ENCODE data around the gene XPNPEP3. TPM values are rescaled to one million over a fixed set of nuclear protein-coding genes. Genes with fewer than 3 reads are reported as not detected.

The XPNPEP3 gene
- total RNA-seq, 1 donor from 2014 or later = 16.1 TPM

DNA sequence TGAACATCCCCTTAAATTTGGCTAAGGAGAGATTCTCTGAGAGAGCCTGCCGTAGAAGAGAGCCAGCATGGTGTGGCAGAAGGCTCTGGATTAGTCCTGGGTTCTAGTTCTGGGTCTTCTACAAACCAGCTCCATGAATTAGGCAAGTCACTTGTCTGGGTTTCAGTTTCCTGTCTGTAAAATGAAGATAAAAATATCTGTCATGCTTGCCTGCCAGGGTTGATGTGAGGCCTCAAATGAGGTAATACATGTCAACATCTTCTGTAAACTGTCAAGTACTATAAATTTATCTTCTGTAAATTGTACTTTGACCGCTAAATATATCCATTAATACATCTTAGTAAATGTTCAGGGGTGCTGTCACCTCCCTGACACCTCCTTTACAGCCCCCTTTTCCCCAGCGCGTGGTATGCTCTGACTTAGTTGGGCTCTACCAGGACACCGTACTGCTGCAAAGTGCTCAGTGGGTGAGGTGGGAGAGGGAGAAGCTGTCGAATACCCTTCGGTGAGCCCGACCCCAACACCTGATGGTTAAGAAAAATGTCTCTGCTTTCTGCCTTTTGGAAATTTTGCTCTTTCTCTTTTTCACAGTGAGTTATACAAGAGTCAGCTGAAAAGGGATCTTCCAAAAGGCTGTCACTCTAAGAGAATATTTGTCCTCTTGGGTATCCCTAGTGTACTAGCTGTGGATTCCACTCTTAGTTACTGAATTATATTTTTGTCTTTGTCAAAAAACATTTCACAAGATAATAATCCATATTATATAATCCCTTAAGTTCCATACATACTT is 109.2 kb downstream of the XPNPEP3 start:
- Histone ChIP-seq H3K4me3 (ENCODE audit: low read depth, low read length) (no peak overlapping the region), H3K27me3 (ENCODE audit: control insufficient read depth, insufficient read depth, low read length) (no peaks in the 10 kb centered on the region), H3K36me3 (ENCODE audit: control insufficient read depth, insufficient read depth, low read length) (peaks cover 4% of the 10 kb centered on the region)
- DNase-seq (ENCODE audit: low read depth) = no peak
- TF ChIP-seq, protein P1, sequence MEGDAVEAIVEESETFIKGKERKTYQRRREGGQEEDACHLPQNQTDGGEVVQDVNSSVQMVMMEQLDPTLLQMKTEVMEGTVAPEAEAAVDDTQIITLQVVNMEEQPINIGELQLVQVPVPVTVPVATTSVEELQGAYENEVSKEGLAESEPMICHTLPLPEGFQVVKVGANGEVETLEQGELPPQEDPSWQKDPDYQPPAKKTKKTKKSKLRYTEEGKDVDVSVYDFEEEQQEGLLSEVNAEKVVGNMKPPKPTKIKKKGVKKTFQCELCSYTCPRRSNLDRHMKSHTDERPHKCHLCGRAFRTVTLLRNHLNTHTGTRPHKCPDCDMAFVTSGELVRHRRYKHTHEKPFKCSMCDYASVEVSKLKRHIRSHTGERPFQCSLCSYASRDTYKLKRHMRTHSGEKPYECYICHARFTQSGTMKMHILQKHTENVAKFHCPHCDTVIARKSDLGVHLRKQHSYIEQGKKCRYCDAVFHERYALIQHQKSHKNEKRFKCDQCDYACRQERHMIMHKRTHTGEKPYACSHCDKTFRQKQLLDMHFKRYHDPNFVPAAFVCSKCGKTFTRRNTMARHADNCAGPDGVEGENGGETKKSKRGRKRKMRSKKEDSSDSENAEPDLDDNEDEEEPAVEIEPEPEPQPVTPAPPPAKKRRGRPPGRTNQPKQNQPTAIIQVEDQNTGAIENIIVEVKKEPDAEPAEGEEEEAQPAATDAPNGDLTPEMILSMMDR (IDR thresholded peaks at IDR 0.05; ENCODE audit: insufficient read depth, low read length, poor library complexity, severe bottlenecking) = no peak

DNA sequence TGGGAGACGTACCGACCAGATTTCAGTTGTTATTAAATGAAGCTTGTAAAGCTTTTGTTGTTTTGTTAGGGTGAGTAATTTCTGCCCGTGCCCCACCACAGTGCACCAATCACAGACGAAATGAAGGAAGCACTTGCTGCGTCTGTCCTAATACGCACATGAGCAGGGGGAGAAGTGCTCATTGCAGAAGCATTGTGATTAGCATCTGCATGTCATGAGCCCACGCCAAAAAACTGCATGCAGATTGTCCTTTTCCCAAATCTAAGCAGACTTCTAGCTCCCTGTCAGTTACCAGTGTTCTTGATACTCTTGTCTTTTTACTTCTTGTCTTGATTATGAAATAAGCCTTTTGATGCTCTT is 109.8 kb downstream of the XPNPEP3 start:
- H3K27me3 ChIP-seq (ENCODE audit: control insufficient read depth, insufficient read depth, low read length) = no peaks in the 10 kb centered on the region
- TF ChIP-seq, protein P1 (IDR thresholded peaks at IDR 0.05; ENCODE audit: insufficient read depth, low read length, poor library complexity, severe bottlenecking) = no peak
- no peak overlapping the region for H3K4me3 ChIP-seq (ENCODE audit: low read depth, low read length)
- no peak for DNase-seq (ENCODE audit: low read depth)
- H3K36me3 ChIP-seq (ENCODE audit: control insufficient read depth, insufficient read depth, low read length) = peaks cover 4% of the 10 kb centered on the region

DNA sequence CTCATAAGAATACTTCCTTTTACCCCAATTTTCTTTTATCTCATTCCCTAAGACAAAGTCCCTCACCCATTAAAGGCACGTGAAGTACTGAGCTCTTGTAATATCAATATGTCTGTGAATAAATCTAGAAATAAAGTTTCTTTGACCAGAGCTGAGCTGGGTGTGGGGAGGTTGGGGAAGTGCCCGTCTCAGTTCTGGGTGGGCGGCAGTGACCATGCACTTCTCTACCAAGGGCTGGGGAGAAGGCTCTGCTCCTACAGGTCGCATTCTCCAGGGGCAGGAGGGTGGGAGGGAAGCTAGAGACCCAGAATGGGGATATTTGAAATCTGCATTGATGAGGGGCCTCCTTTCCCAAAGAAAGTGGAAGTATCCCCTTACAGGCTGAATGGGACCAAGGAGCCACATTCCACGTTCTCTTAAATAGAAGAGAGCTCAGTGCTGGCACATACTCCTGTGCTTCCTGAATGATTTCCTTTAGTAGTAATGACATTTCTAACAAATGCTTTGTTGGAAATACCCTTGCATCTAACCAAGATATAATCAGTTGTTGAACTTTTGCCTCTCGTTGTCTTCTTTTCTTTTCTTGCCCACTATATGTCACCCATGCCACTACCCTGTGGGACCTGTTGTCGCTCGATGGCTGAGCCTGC is 110.3 kb downstream of the XPNPEP3 start:
- TF ChIP-seq, protein P1 (IDR thresholded peaks at IDR 0.05; ENCODE audit: insufficient read depth, low read length, poor library complexity, severe bottlenecking) = no peak
- peaks cover 4% of the 10 kb centered on the region for H3K36me3 ChIP-seq (ENCODE audit: control insufficient read depth, insufficient read depth, low read length)
- no peak overlapping the region for H3K4me3 ChIP-seq (ENCODE audit: low read depth, low read length)
- no peak for DNase-seq (ENCODE audit: low read depth)
- H3K27me3 ChIP-seq (ENCODE audit: control insufficient read depth, insufficient read depth, low read length) = no peaks in the 10 kb centered on the region

DNA sequence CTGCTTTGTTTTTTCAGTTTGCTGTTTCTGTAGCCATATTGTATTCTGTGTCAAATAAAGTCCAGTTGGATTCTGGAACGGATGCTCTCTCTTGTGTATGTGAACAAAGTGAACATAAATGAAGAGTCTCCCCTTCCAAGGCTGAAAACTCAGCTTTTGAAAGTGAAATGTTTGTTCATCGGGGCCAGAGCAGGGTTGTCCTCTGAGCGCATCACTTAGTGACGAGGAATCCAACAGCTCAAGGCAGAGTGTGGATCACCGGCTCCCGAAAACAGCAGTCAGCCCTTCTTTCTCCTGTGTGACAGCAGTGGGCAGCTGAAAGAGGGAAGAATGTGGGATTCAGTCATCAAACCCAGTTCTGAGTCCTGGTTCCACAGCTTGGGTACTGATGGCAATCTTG is 115.6 kb downstream of the XPNPEP3 start:
- Histone ChIP-seq H3K4me3 (ENCODE audit: low read depth, low read length) (no peak overlapping the region), H3K27me3 (ENCODE audit: control insufficient read depth, insufficient read depth, low read length) (no peaks in the 10 kb centered on the region), H3K36me3 (ENCODE audit: control insufficient read depth, insufficient read depth, low read length) (peaks cover 1% of the 10 kb centered on the region)
- TF ChIP-seq, protein P1 (IDR thresholded peaks at IDR 0.05; ENCODE audit: insufficient read depth, low read length, poor library complexity, severe bottlenecking) = no peak
- no peak for DNase-seq (ENCODE audit: low read depth)

DNA sequence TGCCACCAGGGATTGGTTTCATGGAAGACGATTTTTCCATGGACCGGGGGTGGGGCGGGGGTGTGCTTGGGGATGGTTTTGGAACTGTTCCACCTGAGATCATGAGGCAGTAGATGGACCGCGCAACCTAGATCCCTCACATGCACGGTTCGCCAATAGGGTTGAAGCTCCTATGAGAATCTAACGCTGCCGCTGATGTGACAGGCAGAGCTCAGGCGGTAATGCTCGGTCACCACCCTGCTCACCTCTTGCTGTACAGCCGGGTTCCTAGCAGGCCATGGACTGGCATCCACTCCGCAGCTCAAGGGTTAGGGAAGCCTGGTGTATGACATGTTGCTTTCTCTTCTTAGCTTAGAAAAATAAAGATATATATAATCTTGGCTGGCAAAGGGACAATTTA is 116.2 kb downstream of the XPNPEP3 start:
- TF ChIP-seq, protein P1 (IDR thresholded peaks at IDR 0.05; ENCODE audit: insufficient read depth, low read length, poor library complexity, severe bottlenecking) = no peak
- H3K27me3 ChIP-seq (ENCODE audit: control insufficient read depth, insufficient read depth, low read length) = no peaks in the 10 kb centered on the region
- H3K4me3 ChIP-seq (ENCODE audit: low read depth, low read length) = no peak overlapping the region
- DNase-seq (ENCODE audit: low read depth) = no peak
- H3K36me3 ChIP-seq (ENCODE audit: control insufficient read depth, insufficient read depth, low read length) = peaks cover 1% of the 10 kb centered on the region

All from kidney epithelial cell (primary cell).